SU-DHL-6 (cell line): ENCODE data around the gene PPARG.

Experiments
- H2AFZ ChIP-seq: fragments of 200-600 bp; sonication (generic); 2 replicates; pipeline ENCODE4 v1.6.1; 2014; ENCODE audit warnings: low read depth, mild to moderate bottlenecking, moderate library complexity, mixed read lengths, antibody characterized with exemption, low read length; ENCODE audit not compliant: severe bottlenecking
- H3F3A ChIP-seq: fragments of 200-600 bp; shearing (Covaris generic); 2 replicates; pipeline ENCODE4 v1.6.0; 2016; ENCODE audit warnings: antibody characterized with exemption, mild to moderate bottlenecking; ENCODE audit not compliant: insufficient read depth
- H3K27ac ChIP-seq: fragments of 200-600 bp; sonication (generic); 2 replicates; pipeline ENCODE4 v1.5.1; 2016; ENCODE audit warnings: low read depth, mild to moderate bottlenecking, low read length, moderate library complexity, mixed read lengths
- H3K27me3 ChIP-seq: fragments of 200-600 bp; sonication (generic), shearing (Covaris generic); 2 replicates; pipeline ENCODE4 v1.6.0; 2014; ENCODE audit warnings: mild to moderate bottlenecking, low read length
- H3K36me3 ChIP-seq: fragments of 200-600 bp; sonication (generic); 2 replicates; pipeline ENCODE4 v1.6.1; 2014; ENCODE audit warnings: mild to moderate bottlenecking, low read length, mixed read lengths
- H3K4me2 ChIP-seq: fragments of 300-600, 200-600 bp; shearing (Covaris generic), sonication (generic); 2 replicates; pipeline ENCODE4 v1.6.0; 2014; ENCODE audit warnings: low read length, low read depth, mild to moderate bottlenecking; ENCODE audit not compliant: poor library complexity, severe bottlenecking
- H3K4me3 ChIP-seq: fragments of 200-600 bp; sonication (generic); 2 replicates; pipeline ENCODE4 v1.5.1; 2014; ENCODE audit warnings: antibody characterized with exemption, low read length, mild to moderate bottlenecking, mixed read lengths; ENCODE audit not compliant: insufficient read depth, poor library complexity, severe bottlenecking
- H3K79me2 ChIP-seq: fragments of 200-600 bp; sonication (generic); 2 replicates; pipeline ENCODE4 v1.6.1; 2014; ENCODE audit warnings: mild to moderate bottlenecking, low read length, moderate library complexity; ENCODE audit not compliant: insufficient read depth
- H3K9ac ChIP-seq: fragments of 200-600 bp; sonication (generic); 2 replicates; pipeline ENCODE4 v1.7.0; 2014; ENCODE audit warnings: mild to moderate bottlenecking, low read length
- H3K9me2 ChIP-seq: fragments of 200-600 bp; sonication (generic); replicated peaks from 2 replicates; pipeline ENCODE4 v1.6.1; 2014; ENCODE audit warnings: low read length; ENCODE audit not compliant: insufficient read depth
- H3K9me3 ChIP-seq: fragments of 200-600 bp; sonication (generic); 2 replicates; pipeline ENCODE4 v1.6.1; 2014; ENCODE audit warnings: low read length, mixed read lengths; ENCODE audit not compliant: insufficient read depth
- H4K20me1 ChIP-seq: fragments of 200-600 bp; sonication (generic); 2 replicates; pipeline ENCODE4 v1.6.1; 2014; ENCODE audit warnings: low read depth, mild to moderate bottlenecking, antibody characterized with exemption, low read length, moderate library complexity, mixed read lengths
- EZH2phosphoT487 ChIP-seq: fragments of 200-600 bp; sonication (generic), shearing (Covaris generic); conservative IDR thresholded peaks from 2 replicates; pipeline ENCODE4 v1.6.1; 2018; ENCODE audit warnings: mild to moderate bottlenecking, antibody characterized with exemption, low read length, moderate library complexity, mixed read lengths
- TF ChIP-seq, protein P1 (sequence below): fragments of 200-600 bp; sonication (generic); IDR thresholded peaks from one replicate; pipeline ENCODE4 v1.5.1; 2017; ENCODE audit warnings: antibody characterized with exemption, mild to moderate bottlenecking, low read length, moderate library complexity; ENCODE audit not compliant: insufficient read depth, poor library complexity, severe bottlenecking

The PPARG gene

DNA sequence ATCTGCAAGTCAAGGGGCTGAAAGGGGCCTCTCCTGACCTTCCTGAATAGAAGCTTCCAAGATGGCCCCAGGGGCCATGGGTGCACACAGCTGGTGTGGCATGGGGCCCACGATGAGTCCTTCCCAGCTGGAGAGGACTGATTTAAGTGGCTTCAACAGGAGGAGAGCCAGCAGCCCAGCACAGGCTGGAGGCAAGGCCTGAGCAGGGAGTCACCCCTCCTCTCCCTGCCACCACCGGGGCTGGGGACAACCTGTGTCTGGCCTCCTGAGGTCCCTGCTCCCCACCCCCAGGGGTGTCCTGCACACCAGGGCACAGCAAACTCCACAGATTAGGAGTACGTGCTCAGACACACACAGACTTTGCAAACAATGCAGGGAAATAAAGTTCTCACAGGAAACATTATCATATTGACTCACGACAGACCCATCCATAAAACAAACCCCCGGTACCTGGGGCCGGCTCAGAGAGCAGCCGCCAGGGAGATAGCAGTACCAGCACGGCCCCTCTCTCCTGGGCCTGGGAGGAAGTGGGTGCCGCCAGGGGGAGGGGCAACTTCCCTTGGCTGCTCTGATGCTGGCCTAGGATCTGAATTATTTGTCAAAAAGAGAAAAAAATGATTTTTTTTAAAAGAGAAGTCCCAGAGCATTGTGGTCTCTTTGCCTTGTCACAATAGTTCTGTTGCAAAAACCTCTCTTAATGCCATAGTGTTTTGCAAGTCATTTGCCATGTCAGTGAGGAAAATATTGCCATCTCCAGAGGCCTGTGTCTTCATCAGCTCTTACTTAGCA, 173.5 kb downstream of the PPARG start:
- Histone ChIP-seq H3K9ac (no peak overlapping the region), H2AFZ (no peak overlapping the region), H3K36me3 (no peaks in the 10 kb centered on the region), H3K4me3 (no peak overlapping the region), H3K27ac (no peak overlapping the region), H3K79me2 (no peaks in the 10 kb centered on the region), H4K20me1 (no peaks in the 10 kb centered on the region), H3K9me2 (no peaks in the 10 kb centered on the region), H3K9me3 (no peaks in the 10 kb centered on the region), H3K4me2 (no peak overlapping the region), H3K27me3 (no peaks in the 10 kb centered on the region), H3F3A (no peaks in the 10 kb centered on the region)
- TF ChIP-seq, protein P1, sequence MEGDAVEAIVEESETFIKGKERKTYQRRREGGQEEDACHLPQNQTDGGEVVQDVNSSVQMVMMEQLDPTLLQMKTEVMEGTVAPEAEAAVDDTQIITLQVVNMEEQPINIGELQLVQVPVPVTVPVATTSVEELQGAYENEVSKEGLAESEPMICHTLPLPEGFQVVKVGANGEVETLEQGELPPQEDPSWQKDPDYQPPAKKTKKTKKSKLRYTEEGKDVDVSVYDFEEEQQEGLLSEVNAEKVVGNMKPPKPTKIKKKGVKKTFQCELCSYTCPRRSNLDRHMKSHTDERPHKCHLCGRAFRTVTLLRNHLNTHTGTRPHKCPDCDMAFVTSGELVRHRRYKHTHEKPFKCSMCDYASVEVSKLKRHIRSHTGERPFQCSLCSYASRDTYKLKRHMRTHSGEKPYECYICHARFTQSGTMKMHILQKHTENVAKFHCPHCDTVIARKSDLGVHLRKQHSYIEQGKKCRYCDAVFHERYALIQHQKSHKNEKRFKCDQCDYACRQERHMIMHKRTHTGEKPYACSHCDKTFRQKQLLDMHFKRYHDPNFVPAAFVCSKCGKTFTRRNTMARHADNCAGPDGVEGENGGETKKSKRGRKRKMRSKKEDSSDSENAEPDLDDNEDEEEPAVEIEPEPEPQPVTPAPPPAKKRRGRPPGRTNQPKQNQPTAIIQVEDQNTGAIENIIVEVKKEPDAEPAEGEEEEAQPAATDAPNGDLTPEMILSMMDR, result no peak
- TF ChIP-seq EZH2phosphoT487, result no peak

GRCh38 chr3:12463686-12464085, 174.8 kb downstream of the PPARG start:
- Histone ChIP-seq H3F3A (no peaks in the 10 kb centered on the region), H3K9me2 (no peaks in the 10 kb centered on the region), H3K9ac (no peak overlapping the region), H3K4me2 (no peak overlapping the region), H3K4me3 (no peak overlapping the region), H4K20me1 (no peaks in the 10 kb centered on the region), H3K36me3 (no peaks in the 10 kb centered on the region), H2AFZ (no peak overlapping the region), H3K9me3 (no peaks in the 10 kb centered on the region), H3K27ac (no peak overlapping the region), H3K27me3 (no peaks in the 10 kb centered on the region), H3K79me2 (no peaks in the 10 kb centered on the region)
- TF ChIP-seq EZH2phosphoT487, result no peak
- TF ChIP-seq, protein P1, result no peak

DNA sequence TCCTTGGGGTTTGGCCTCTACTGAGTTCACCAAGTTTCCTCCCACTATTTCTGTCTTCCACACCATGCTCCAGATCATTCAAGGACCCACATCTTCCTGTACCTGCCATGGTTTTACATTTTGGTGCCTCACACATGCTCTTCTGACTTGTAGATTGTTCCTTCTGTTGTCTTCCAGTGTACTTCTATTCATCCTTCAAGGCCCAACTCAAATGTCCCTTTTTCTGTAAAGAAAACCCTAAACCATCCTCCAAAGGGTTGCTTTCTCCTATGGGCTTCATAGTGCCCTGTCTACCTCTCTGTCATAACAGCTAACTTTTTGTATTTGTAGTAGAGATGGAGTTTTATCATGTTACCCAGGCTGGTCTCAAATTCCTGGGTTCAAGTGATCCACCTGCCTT, 175.3 kb downstream of the PPARG start:
- Histone ChIP-seq H3K27me3 (no peaks in the 10 kb centered on the region), H3K9me2 (no peaks in the 10 kb centered on the region)

More for the DNA sequence above, 175.3 kb downstream of the PPARG start:
- no peak overlapping the region for H3K27ac ChIP-seq
- H4K20me1 ChIP-seq, result no peaks in the 10 kb centered on the region
- no peaks in the 10 kb centered on the region for H3K79me2 ChIP-seq
- H2AFZ ChIP-seq, result no peak overlapping the region
- H3K4me2 ChIP-seq, result no peak overlapping the region
- no peak overlapping the region for H3K4me3 ChIP-seq
- H3K9ac ChIP-seq, result no peak overlapping the region
- H3F3A ChIP-seq, result no peaks in the 10 kb centered on the region
- TF ChIP-seq, protein P1, result no peak
- TF ChIP-seq EZH2phosphoT487, result no peak
- H3K36me3 ChIP-seq, result no peaks in the 10 kb centered on the region
- H3K9me3 ChIP-seq, result no peaks in the 10 kb centered on the region
